HepG2 (cell line): ENCODE data around the gene USP32. TPM values are rescaled to one million over a fixed set of nuclear protein-coding genes. Genes with fewer than 3 reads are reported as not detected.

ENCODE experiments used
- ATAC-seq: fragments of 200-7000 bp; cut with Tn5 transposase; 3 replicates; pipeline ENCODE4 v1.9.1; 2020; ENCODE audit warnings: mild to moderate bottlenecking, moderate library complexity
- BruUV-seq: library from RNA; stranded (reverse); fragments of 400-500 nt; replicated peaks from 2 replicates; lab custom pipeline; 2021; lab: Mats Ljungman, UMichigan
- CTCF ChIA-PET: fragments of 300-600 bp; formaldehyde crosslinking; extraction: SDS; loops from one replicate; lab custom pipeline; 2021; ENCODE audit warnings: low total read pairs, inconsistent platforms, low intra/inter-chr PET ratio; lab: Yijun Ruan, JAX
- POLR2A ChIA-PET: fragments of 350-600 bp; sonication (Branson Sonifier 250); formaldehyde crosslinking; loops from one replicate; lab custom pipeline; 2020; ENCODE audit warnings: antibody characterized with exemption, inconsistent platforms; lab: Yijun Ruan, JAX
- DNase-seq: peaks from one replicate; pipeline ENCODE4 v3.0.0-alpha.2; 2015; ENCODE audit warnings: low spot score
- FAIRE-seq: peaks from 3 replicates; lab custom pipeline; 2011; peaks lifted over from hg19 to GRCh38; lab: Jason Lieb, UNC
- H2AFZ ChIP-seq: one replicate; pipeline ENCODE4 v1.6.1; 2011; ENCODE audit warnings: low read length, inconsistent platforms
- H3K27ac ChIP-seq: fragments of 300-600 bp; 3 replicates; pipeline ENCODE4 v1.8.0; 2011; ENCODE audit warnings: mixed run types, mild to moderate bottlenecking, mixed read lengths, low read length, inconsistent platforms; ENCODE audit not compliant: insufficient read depth; ENCODE audit errors: extremely low read length
- H3K27me3 ChIP-seq, 2 experiments: fragments of 200-600 bp in 1 of 2; 2 replicates in 1 of 2; 3 replicates in 1 of 2; pipeline versions ENCODE4 v1.6.0 to v1.8.0; 2011; ENCODE audit warnings: low read length in 2 of 2, mild to moderate bottlenecking in 2 of 2, moderate library complexity in 2 of 2, inconsistent platforms in 1 of 2; ENCODE audit not compliant: insufficient read depth in 2 of 2, control insufficient read depth in 1 of 2
- H3K36me3 ChIP-seq, 2 experiments: fragments of 200-600 bp in 1 of 2; replicated peaks in 1 of 2; 2 replicates in 1 of 2; 3 replicates in 1 of 2; pipeline versions ENCODE4 v1.5.1 to v1.8.0; 2011; ENCODE audit warnings: low read length in 2 of 2, inconsistent platforms in 1 of 2; ENCODE audit not compliant: insufficient read depth in 2 of 2, control insufficient read depth in 1 of 2
- H3K4me1 ChIP-seq: 2 replicates; pipeline ENCODE4 v1.5.1; 2012; ENCODE audit warnings: low read length, inconsistent platforms; ENCODE audit not compliant: insufficient read depth
- H3K4me2 ChIP-seq: 2 replicates; pipeline ENCODE4 v1.6.0; 2011; ENCODE audit warnings: low read depth, low read length, inconsistent platforms
- H3K4me3 ChIP-seq, 3 experiments: fragments of 200-600 bp in 1 of 3; sonication (generic), shearing (Covaris generic) in 1 of 3; replicated peaks in 1 of 3; 2 replicates each; pipeline ENCODE4 v1.5.1; 2011 to 2016; ENCODE audit warnings: low read length in 3 of 3, inconsistent platforms in 2 of 3, low read depth in 2 of 3, mild to moderate bottlenecking in 2 of 3, control low read depth in 1 of 3, mixed read lengths in 1 of 3; ENCODE audit not compliant: insufficient read depth in 1 of 3
- H3K79me2 ChIP-seq: one replicate; pipeline ENCODE4 v1.6.1; 2011; ENCODE audit warnings: low read length, inconsistent platforms; ENCODE audit not compliant: insufficient read depth
- H3K9ac ChIP-seq: 2 replicates; pipeline ENCODE4 v1.6.0; 2011; ENCODE audit warnings: mild to moderate bottlenecking, low read depth, low read length, inconsistent platforms; ENCODE audit not compliant: insufficient read depth
- H3K9me3 ChIP-seq: 2 replicates; pipeline ENCODE4 v1.5.1; 2012; ENCODE audit warnings: mild to moderate bottlenecking, low read length
- H4K20me1 ChIP-seq: 2 replicates; pipeline ENCODE4 v1.6.0; 2011; ENCODE audit warnings: inconsistent platforms, mild to moderate bottlenecking, low read length, moderate library complexity; ENCODE audit not compliant: insufficient read depth
- ELF3 ChIP-seq: IDR thresholded peaks from 2 replicates; pipeline ENCODE4 v1.6.1; 2016; ENCODE audit warnings: missing genetic modification reagents, missing compliant biosample characterization
- FOXJ3 ChIP-seq: sonication (generic); formaldehyde crosslinking; IDR thresholded peaks from 2 replicates; pipeline ENCODE4 v1.4.0; 2020; ENCODE audit warnings: missing genetic modification reagents, mild to moderate bottlenecking, borderline replicate concordance
- FOXO1 ChIP-seq: sonication (generic); formaldehyde crosslinking; IDR thresholded peaks from 2 replicates; pipeline ENCODE4 v1.4.0; 2020; ENCODE audit warnings: missing genetic modification reagents
- GABPB1 ChIP-seq: IDR thresholded peaks from 2 replicates; pipeline ENCODE4 v1.6.1; 2016; ENCODE audit warnings: mild to moderate bottlenecking, missing genetic modification reagents, moderate library complexity, missing compliant biosample characterization
- GZF1 ChIP-seq: sonication (generic); formaldehyde crosslinking; IDR thresholded peaks from 2 replicates; pipeline ENCODE4 v1.5.1; 2020; ENCODE audit warnings: mild to moderate bottlenecking, missing genetic modification reagents
- KAT7 ChIP-seq: IDR thresholded peaks from 2 replicates; pipeline ENCODE4 v1.6.1; 2018; ENCODE audit warnings: borderline replicate concordance, missing compliant biosample characterization
- KDM5B ChIP-seq: sonication (generic); formaldehyde crosslinking; IDR thresholded peaks from 2 replicates; pipeline ENCODE4 v1.4.0; 2020; ENCODE audit warnings: missing genetic modification reagents, mild to moderate bottlenecking, borderline replicate concordance
- KLF6 ChIP-seq: IDR thresholded peaks from 2 replicates; pipeline ENCODE4 v1.8.0; 2016; ENCODE audit warnings: missing biosample characterization, missing genetic modification reagents
- NR3C1 ChIP-seq: sonication (generic); formaldehyde crosslinking; IDR thresholded peaks from 2 replicates; pipeline ENCODE4 v1.4.0; 2020; ENCODE audit warnings: missing genetic modification reagents
- SATB2 ChIP-seq: sonication (generic); formaldehyde crosslinking; IDR thresholded peaks from 2 replicates; pipeline ENCODE4 v1.5.0; 2020; ENCODE audit warnings: missing genetic modification reagents
- SPEN ChIP-seq: sonication (generic); formaldehyde crosslinking; IDR thresholded peaks from 2 replicates; pipeline ENCODE4 v1.5.1; 2020; ENCODE audit warnings: low read depth, mild to moderate bottlenecking, missing genetic modification reagents
- STAT6 ChIP-seq: sonication (generic); formaldehyde crosslinking; IDR thresholded peaks from 2 replicates; pipeline ENCODE4 v1.4.0; 2020; ENCODE audit warnings: missing genetic modification reagents, mild to moderate bottlenecking, borderline replicate concordance
- ZNF253 ChIP-seq: sonication (generic); formaldehyde crosslinking; IDR thresholded peaks from 2 replicates; pipeline ENCODE4 v1.8.0; 2022; ENCODE audit warnings: mild to moderate bottlenecking, missing genetic modification reagents, borderline replicate concordance
- ZNF264 ChIP-seq: sonication (generic); formaldehyde crosslinking; IDR thresholded peaks from 2 replicates; pipeline ENCODE4 v1.4.0; 2020; ENCODE audit warnings: missing genetic modification reagents
- ZNF503 ChIP-seq: sonication (generic); formaldehyde crosslinking; IDR thresholded peaks from 2 replicates; pipeline ENCODE4 v1.4.0; 2020; ENCODE audit warnings: missing genetic modification reagents
- ZNF644 ChIP-seq: IDR thresholded peaks from 2 replicates; pipeline ENCODE4 v1.6.1; 2016; ENCODE audit warnings: low read depth
- WGBS: methylation state at CpG from one replicate; pipeline ENCODE4 v1.1.6; 2017; ENCODE audit warnings: low lambda C conversion rate; 5-methylcytosine and 5-hydroxymethylcytosine counted together
- in situ Hi-C: cut with HindIII; loops from 2 replicates; pipeline ENCODE4 v1.10.0; 2017; ENCODE audit warnings: low pct_unique_long_range_greater_than_20kb; ENCODE audit not compliant: extremely low pct_ligation_motif_present
- intact Hi-C: fragments of 100-400 bp; cut with micrococcal nuclease; formaldehyde crosslinking; loops from one replicate; pipeline ENCODE4 v1.10.0; 2022; ENCODE audit not compliant: unreplicated experiment
- polyA plus RNA-seq, 8 experiments: library from polyadenylated mRNA; depleted of rRNA in 3 of 8; stranded (reverse) in 7 of 8; unstranded in 1 of 8; fragments of >200 nt; fragmentation: Illumina TruSeq in 4 of 8; extraction: Trizol in 4 of 8; gene quantifications; 2 replicates each; pipeline versions ENCODE4 v1.2.1 to v1.2.3, GENCODE V29; 2011 to 2016; ENCODE audit warnings: low read depth in 4 of 8, missing spikeins in 1 of 8, mixed read lengths in 1 of 8; ENCODE audit not compliant: insufficient read depth in 1 of 8
- total RNA-seq, 5 experiments: library from RNA; depleted of rRNA; stranded (reverse); fragments of >200 nt; fragmentation: Illumina TruSeq; extraction: Trizol; gene quantifications; 2 replicates each; pipeline ENCODE4 v1.2.3, GENCODE V29; 2016; ENCODE audit warnings: low read depth in 1 of 5
- TF ChIP-seq, protein P1 (sequence below): IDR thresholded peaks from 2 replicates; pipeline ENCODE4 v1.6.1; 2018; ENCODE audit warnings: missing genetic modification reagents, mild to moderate bottlenecking, missing compliant biosample characterization
- TF ChIP-seq, protein P2 (sequence below): sonication (generic); formaldehyde crosslinking; IDR thresholded peaks from 2 replicates; pipeline ENCODE4 v1.5.1; 2020; ENCODE audit warnings: mild to moderate bottlenecking, missing genetic modification reagents, moderate library complexity

The USP32 gene
- total and polyA plus RNA-seq, 2 of the 13 experiments (the other 11 are each of a cell fraction or from before 2014, with no cell fraction given) = 24.9 to 39.9 TPM

DNA sequence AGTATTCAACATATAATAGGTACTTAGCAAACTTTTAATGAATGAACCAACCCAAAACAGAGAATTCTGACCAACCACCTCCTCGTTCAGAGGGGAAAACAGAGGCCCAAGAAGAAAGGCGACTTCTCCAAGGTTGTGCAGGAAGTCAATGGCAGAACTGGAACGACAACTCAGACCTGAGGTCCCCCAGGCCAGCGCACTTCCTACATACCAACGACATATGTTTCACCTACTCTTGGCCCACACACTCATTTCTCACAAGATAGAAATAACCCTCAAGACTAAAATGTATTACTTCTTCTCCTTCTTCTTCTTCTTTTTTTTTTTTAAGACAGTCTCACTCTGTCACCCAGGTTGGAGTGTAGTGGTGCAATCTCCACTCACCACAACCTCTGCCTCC is 44.7 kb upstream of the USP32 start:
- Histone ChIP-seq H3K4me3 (no peak overlapping the region), H3K79me2 (no peaks in the 10 kb centered on the region), H3K4me2 (no peak overlapping the region), H3K27ac (no peak overlapping the region), H4K20me1 (no peaks in the 10 kb centered on the region), H3K9me3 (peaks cover 12% of the 10 kb centered on the region; the same call in 1 of the 2 replicates), H3K9ac (no peak overlapping the region), H2AFZ (no peak overlapping the region), H3K4me1 (peaks cover 29% of the 10 kb centered on the region), H3K27me3 (no peaks in the 10 kb centered on the region), H3K36me3 (no peaks in the 10 kb centered on the region)
- ChIA-PET CTCF (interaction anchor here (1.2 to 2.4 kb wide), 4 partner anchors 16 to 294 kb away, joined by 5 to 28 read pairs (median 10); no protein-coding TSS in a partner anchor), POLR2A (no interaction called here)
- FAIRE-seq = no peak
- no peak for ATAC-seq
- 47% methylated on average over 5 of the region's 5 CpGs for WGBS
- DNase-seq = no peak
- in situ Hi-C loops (loop anchor here (10.0 kb wide), 1 partner anchor 272 kb away; no protein-coding TSS in a partner anchor), intact Hi-C loops (loop anchor here (1.0 to 10.0 kb wide), 5 partner anchors 16 to 293 kb away; no protein-coding TSS in a partner anchor)
- no TSS peak for BruUV-seq
- TF ChIP-seq, protein P1, sequence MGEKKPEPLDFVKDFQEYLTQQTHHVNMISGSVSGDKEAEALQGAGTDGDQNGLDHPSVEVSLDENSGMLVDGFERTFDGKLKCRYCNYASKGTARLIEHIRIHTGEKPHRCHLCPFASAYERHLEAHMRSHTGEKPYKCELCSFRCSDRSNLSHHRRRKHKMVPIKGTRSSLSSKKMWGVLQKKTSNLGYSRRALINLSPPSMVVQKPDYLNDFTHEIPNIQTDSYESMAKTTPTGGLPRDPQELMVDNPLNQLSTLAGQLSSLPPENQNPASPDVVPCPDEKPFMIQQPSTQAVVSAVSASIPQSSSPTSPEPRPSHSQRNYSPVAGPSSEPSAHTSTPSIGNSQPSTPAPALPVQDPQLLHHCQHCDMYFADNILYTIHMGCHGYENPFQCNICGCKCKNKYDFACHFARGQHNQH (CRISPR knock-in tag) = no peak
- TF ChIP-seq KAT7 (CRISPR knock-in tag) = no peak
- TF ChIP-seq KDM5B (CRISPR knock-in tag) = no peak
- TF ChIP-seq, protein P2, sequence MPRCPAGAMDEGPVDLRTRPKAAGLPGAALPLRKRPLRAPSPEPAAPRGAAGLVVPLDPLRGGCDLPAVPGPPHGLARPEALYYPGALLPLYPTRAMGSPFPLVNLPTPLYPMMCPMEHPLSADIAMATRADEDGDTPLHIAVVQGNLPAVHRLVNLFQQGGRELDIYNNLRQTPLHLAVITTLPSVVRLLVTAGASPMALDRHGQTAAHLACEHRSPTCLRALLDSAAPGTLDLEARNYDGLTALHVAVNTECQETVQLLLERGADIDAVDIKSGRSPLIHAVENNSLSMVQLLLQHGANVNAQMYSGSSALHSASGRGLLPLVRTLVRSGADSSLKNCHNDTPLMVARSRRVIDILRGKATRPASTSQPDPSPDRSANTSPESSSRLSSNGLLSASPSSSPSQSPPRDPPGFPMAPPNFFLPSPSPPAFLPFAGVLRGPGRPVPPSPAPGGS (CRISPR knock-in tag) = no peak
- TF ChIP-seq ZNF253 (CRISPR knock-in tag) = no peak
- no peak for TF ChIP-seq ZNF644 (CRISPR knock-in tag)
- TF ChIP-seq ZNF503 (CRISPR knock-in tag) = no peak
- TF ChIP-seq GABPB1 (CRISPR knock-in tag) = no peak
- no peak for TF ChIP-seq SPEN (CRISPR knock-in tag)
- no peak for TF ChIP-seq KLF6
- no peak for TF ChIP-seq NR3C1
- no peak for TF ChIP-seq SATB2 (CRISPR knock-in tag)
- TF ChIP-seq GZF1 (CRISPR knock-in tag) = no peak
- TF ChIP-seq FOXO1 (CRISPR knock-in tag) = no peak
- TF ChIP-seq ELF3 = no peak
- TF ChIP-seq STAT6 (CRISPR knock-in tag) = no peak
- no peak for TF ChIP-seq FOXJ3 (CRISPR knock-in tag)
- TF ChIP-seq ZNF264 (CRISPR knock-in tag) = no peak
